Sciatic nerve (tissue), 2 donors: ENCODE measurements around the gene MLXIPL. TPM values are rescaled to one million over a fixed set of nuclear protein-coding genes. Genes with fewer than 3 reads are reported as not detected.
"Not testable (repeated sequence)": the region's sequence is repeated elsewhere in the genome, so short reads cannot be mapped to it uniquely, and the experiment has no call there.

Source experiments
- ATAC-seq: fragments of 200-7000 bp; cut with Tn5 transposase; one replicate; pipeline ENCODE4 v1.9.1; 2020; ENCODE audit warnings: mild to moderate bottlenecking, moderate library complexity
- DNase-seq: peaks from one replicate; pipeline ENCODE4 v3.0.0-alpha.2; 2020; ENCODE audit warnings: low spot score
- intact Hi-C: fragments of 100-400 bp; cut with DNase I; formaldehyde crosslinking; loops from one replicate; pipeline ENCODE4 v1.14.2; 2022
- total RNA-seq: library from RNA; stranded (reverse); fragmentation: NEBNext Ultra II Directional; extraction: Animal tissue kit (Norgen Biotek cat#: 25700); gene quantifications from one replicate; pipeline ENCODE4 v1.2.1, GENCODE V29; 2021
- donor health status: DM: no; HTN: no; CAD: no.
- donor health status: DM: no; HTN: no; CAD: no.

Gene MLXIPL
- total RNA-seq, 1 donor from 2014 or later = 23.8 TPM

GRCh38 chr7:73566431-73566830, 57.9 kb downstream of the MLXIPL start:
- ATAC-seq, intact Hi-C loops, DNase-seq: not testable (repeated sequence)

- no peak for DNase-seq
- ATAC-seq = no peak
- intact Hi-C loops = no loop called here
Observed at GRCh38 chr7:73565675-73566340, 58.5 kb downstream of the MLXIPL start.

GRCh38 chr7:73560109-73560835, 64.0 kb downstream of the MLXIPL start:
- intact Hi-C loops = no loop called here
- no peak for ATAC-seq
- no peak for DNase-seq

- intact Hi-C loops = no loop called here
- peak; percentile 84 for DNase-seq
- ATAC-seq = peak; percentile 71
Observed at GRCh38 chr7:73557397-73558257, 66.7 kb downstream of the MLXIPL start, which contains the start of gene BCL7B. TSS of gene BCL7B (minus strand) at chr7:73557690. CDS start at chr7:73557578, 112 bp downstream.

GRCh38 chr7:73557108-73557396, 67.3 kb downstream of the MLXIPL start:
- DNase-seq (peak; percentile 95), ATAC-seq (peak; percentile 96)
- intact Hi-C loops = no loop called here

GRCh38 chr7:73556208-73557107, 67.9 kb downstream of the MLXIPL start:
- intact Hi-C loops = no loop called here
- ATAC-seq (no peak), DNase-seq (no peak)

- ATAC-seq (no peak), DNase-seq (no peak)
- intact Hi-C loops = no loop called here
Observed at GRCh38 chr7:73555411-73555982, 68.8 kb downstream of the MLXIPL start.

- ATAC-seq, DNase-seq, intact Hi-C loops: not testable (repeated sequence)
Observed at GRCh38 chr7:73550093-73550492, 74.2 kb downstream of the MLXIPL start.

- DNase-seq (no peak), ATAC-seq (no peak)
- intact Hi-C loops = no loop called here
Observed at GRCh38 chr7:73549176-73549575, 75.1 kb downstream of the MLXIPL start.

GRCh38 chr7:73547841-73548240, 76.5 kb downstream of the MLXIPL start:
- intact Hi-C loops = no loop called here
- ATAC-seq (no peak), DNase-seq (no peak)

- DNase-seq = no peak
- no peak for ATAC-seq
- intact Hi-C loops = no loop called here
Observed at GRCh38 chr7:73544678-73545077, 79.6 kb downstream of the MLXIPL start.

Other genes starting within 250 kb of the MLXIPL start
- gene FZD9, start 190.7 kb downstream of the MLXIPL start, total RNA-seq = 0.71 TPM
- 66.9 TPM for gene BAZ1B, start 102.2 kb downstream of the MLXIPL start, total RNA-seq
- 38.6 TPM for gene BCL7B, start 66.8 kb downstream of the MLXIPL start, total RNA-seq
- gene TBL2, start 45.9 kb downstream of the MLXIPL start, total RNA-seq = 27.1 TPM
- 4.5 TPM for gene VPS37D, start 43.3 kb upstream of the MLXIPL start, total RNA-seq
- 10.5 TPM for gene DNAJC30, start 58.9 kb upstream of the MLXIPL start, total RNA-seq
- gene BUD23, start 59.1 kb upstream of the MLXIPL start, total RNA-seq = 47.4 TPM
- gene STX1A, start 95.1 kb upstream of the MLXIPL start, total RNA-seq = 7.5 TPM
- gene ABHD11, start 114.3 kb upstream of the MLXIPL start, total RNA-seq = 10.7 TPM
- gene CLDN3, start 145.7 kb upstream of the MLXIPL start, total RNA-seq = not detected
- 0.85 TPM for gene CLDN4, start 206.5 kb upstream of the MLXIPL start, total RNA-seq
- gene METTL27, start 218.0 kb upstream of the MLXIPL start, total RNA-seq = 6.2 TPM
- gene TMEM270, start 236.6 kb upstream of the MLXIPL start, total RNA-seq = not detected